A549 (cell line): ENCODE results near the gene IL10.

Experiments used
- CBX2 ChIP-seq: fragments of 200-600 bp; sonication (generic); IDR thresholded peaks from 2 replicates; pipeline ENCODE4 v1.6.1; 2016; ENCODE audit warnings: low read depth, mild to moderate bottlenecking, borderline replicate concordance
- EP300 ChIP-seq, 2 experiments: fragments of >200 bp; sonication (Bioruptor Twin); formaldehyde crosslinking; IDR thresholded peaks; 2 replicates in 1 of 2; 3 replicates in 1 of 2; pipeline ENCODE4 v1.6.1; 2016 to 2017
- HDAC2 ChIP-seq: fragments of 200-600 bp; sonication (generic); IDR thresholded peaks from 2 replicates; pipeline ENCODE4 v1.6.1; 2016
- POLR2A ChIP-seq: IDR thresholded peaks from 2 replicates; pipeline ENCODE4 v1.6.1; 2012; ENCODE audit warnings: mild to moderate bottlenecking, low read length
- POLR2AphosphoS2 ChIP-seq: conservative IDR thresholded peaks from 2 replicates; pipeline ENCODE4 v1.6.1; 2012; ENCODE audit warnings: low read length, improper control_type of control experiment, inconsistent platforms
- RAD21 ChIP-seq, 2 experiments: fragments of >200 bp in 1 of 2; sonication (Bioruptor Twin) in 1 of 2; formaldehyde crosslinking in 1 of 2; IDR thresholded peaks in 1 of 2; conservative IDR thresholded peaks in 1 of 2; 2 replicates in 1 of 2; 3 replicates in 1 of 2; pipeline ENCODE4 v1.6.1; 2012 to 2018; ENCODE audit warnings: inconsistent platforms in 1 of 2
- RCOR1 ChIP-seq: fragments of 150-350 bp; IDR thresholded peaks from 2 replicates; pipeline ENCODE4 v1.6.1; 2014; ENCODE audit warnings: antibody characterized with exemption, low read length, low read depth
- TF ChIP-seq, protein P1 (sequence below): fragments of >200 bp; sonication (Bioruptor Twin); formaldehyde crosslinking; IDR thresholded peaks from 3 replicates; pipeline ENCODE4 v1.5.1; 2016
- TF ChIP-seq, protein P2 (sequence below): fragments of 200-600 bp; sonication (generic); IDR thresholded peaks from 2 replicates; pipeline ENCODE4 v1.6.1; 2016; ENCODE audit warnings: antibody characterized with exemption, mild to moderate bottlenecking, moderate library complexity
- TF ChIP-seq, protein P3 (sequence below): IDR thresholded peaks from 2 replicates; pipeline ENCODE4 v1.6.1; 2012

GRCh38 chr1:206800411-206800810 lies 28.1 kb upstream of the IL10 start:
- TF ChIP-seq, protein P1, sequence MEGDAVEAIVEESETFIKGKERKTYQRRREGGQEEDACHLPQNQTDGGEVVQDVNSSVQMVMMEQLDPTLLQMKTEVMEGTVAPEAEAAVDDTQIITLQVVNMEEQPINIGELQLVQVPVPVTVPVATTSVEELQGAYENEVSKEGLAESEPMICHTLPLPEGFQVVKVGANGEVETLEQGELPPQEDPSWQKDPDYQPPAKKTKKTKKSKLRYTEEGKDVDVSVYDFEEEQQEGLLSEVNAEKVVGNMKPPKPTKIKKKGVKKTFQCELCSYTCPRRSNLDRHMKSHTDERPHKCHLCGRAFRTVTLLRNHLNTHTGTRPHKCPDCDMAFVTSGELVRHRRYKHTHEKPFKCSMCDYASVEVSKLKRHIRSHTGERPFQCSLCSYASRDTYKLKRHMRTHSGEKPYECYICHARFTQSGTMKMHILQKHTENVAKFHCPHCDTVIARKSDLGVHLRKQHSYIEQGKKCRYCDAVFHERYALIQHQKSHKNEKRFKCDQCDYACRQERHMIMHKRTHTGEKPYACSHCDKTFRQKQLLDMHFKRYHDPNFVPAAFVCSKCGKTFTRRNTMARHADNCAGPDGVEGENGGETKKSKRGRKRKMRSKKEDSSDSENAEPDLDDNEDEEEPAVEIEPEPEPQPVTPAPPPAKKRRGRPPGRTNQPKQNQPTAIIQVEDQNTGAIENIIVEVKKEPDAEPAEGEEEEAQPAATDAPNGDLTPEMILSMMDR = no peak
- TF ChIP-seq RAD21 (conservative IDR thresholded peaks at IDR 0.05 in 1 of 2, IDR thresholded peaks at IDR 0.05 in 1 of 2) (no peak), CBX2 (no peak), EP300 (IDR thresholded peaks at IDR 0.05) (no peak), HDAC2 (no peak), POLR2A (no peak), RCOR1 (no peak), POLR2AphosphoS2 (no peak)
- TF ChIP-seq, protein P2, sequence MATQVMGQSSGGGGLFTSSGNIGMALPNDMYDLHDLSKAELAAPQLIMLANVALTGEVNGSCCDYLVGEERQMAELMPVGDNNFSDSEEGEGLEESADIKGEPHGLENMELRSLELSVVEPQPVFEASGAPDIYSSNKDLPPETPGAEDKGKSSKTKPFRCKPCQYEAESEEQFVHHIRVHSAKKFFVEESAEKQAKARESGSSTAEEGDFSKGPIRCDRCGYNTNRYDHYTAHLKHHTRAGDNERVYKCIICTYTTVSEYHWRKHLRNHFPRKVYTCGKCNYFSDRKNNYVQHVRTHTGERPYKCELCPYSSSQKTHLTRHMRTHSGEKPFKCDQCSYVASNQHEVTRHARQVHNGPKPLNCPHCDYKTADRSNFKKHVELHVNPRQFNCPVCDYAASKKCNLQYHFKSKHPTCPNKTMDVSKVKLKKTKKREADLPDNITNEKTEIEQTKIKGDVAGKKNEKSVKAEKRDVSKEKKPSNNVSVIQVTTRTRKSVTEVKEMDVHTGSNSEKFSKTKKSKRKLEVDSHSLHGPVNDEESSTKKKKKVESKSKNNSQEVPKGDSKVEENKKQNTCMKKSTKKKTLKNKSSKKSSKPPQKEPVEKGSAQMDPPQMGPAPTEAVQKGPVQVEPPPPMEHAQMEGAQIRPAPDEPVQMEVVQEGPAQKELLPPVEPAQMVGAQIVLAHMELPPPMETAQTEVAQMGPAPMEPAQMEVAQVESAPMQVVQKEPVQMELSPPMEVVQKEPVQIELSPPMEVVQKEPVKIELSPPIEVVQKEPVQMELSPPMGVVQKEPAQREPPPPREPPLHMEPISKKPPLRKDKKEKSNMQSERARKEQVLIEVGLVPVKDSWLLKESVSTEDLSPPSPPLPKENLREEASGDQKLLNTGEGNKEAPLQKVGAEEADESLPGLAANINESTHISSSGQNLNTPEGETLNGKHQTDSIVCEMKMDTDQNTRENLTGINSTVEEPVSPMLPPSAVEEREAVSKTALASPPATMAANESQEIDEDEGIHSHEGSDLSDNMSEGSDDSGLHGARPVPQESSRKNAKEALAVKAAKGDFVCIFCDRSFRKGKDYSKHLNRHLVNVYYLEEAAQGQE = no peak
- TF ChIP-seq, protein P3, sequence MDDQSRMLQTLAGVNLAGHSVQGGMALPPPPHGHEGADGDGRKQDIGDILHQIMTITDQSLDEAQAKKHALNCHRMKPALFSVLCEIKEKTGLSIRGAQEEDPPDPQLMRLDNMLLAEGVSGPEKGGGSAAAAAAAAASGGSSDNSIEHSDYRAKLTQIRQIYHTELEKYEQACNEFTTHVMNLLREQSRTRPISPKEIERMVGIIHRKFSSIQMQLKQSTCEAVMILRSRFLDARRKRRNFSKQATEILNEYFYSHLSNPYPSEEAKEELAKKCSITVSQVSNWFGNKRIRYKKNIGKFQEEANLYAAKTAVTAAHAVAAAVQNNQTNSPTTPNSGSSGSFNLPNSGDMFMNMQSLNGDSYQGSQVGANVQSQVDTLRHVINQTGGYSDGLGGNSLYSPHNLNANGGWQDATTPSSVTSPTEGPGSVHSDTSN = no peak
